GM10266 (cell line): ENCODE measurements around the gene PLD2.

ENCODE experiments used
- DNase-seq: peaks from one replicate; pipeline ENCODE4 v3.0.0; 2012; ENCODE audit errors: extremely low spot score
- CTCF ChIP-seq: IDR thresholded peaks from 2 replicates; pipeline ENCODE4 v1.5.1; 2012; ENCODE audit warnings: mild to moderate bottlenecking, low read depth; ENCODE audit not compliant: control insufficient read depth, insufficient read depth; ENCODE audit errors: missing control alignments

Gene PLD2

GRCh38 chr17:4849011-4849536 is 42.1 kb downstream of the PLD2 start:
- DNase-seq, result no peak
- no peak for TF ChIP-seq CTCF

GRCh38 chr17:4850246-4850645 is 43.3 kb downstream of the PLD2 start:
- no peak for DNase-seq
- TF ChIP-seq CTCF, result no peak

- DNase-seq, result no peak
- no peak for TF ChIP-seq CTCF
Measured at GRCh38 chr17:4851084-4851483, 44.1 kb downstream of the PLD2 start.

GRCh38 chr17:4852567-4853207 is 45.7 kb downstream of the PLD2 start:
- DNase-seq, result no peak
- TF ChIP-seq CTCF, result no peak

- no peak for TF ChIP-seq CTCF
- no peak for DNase-seq
Measured at GRCh38 chr17:4853208-4853671, 46.3 kb downstream of the PLD2 start.

- no peak for DNase-seq
- no peak for TF ChIP-seq CTCF
Measured at GRCh38 chr17:4854111-4854681, 47.2 kb downstream of the PLD2 start.

- no peak for TF ChIP-seq CTCF
- DNase-seq, result no peak
Measured at GRCh38 chr17:4856271-4856936, 49.5 kb downstream of the PLD2 start.
